IPS DF 4.7 (cell line): Measurements from ENCODE around the gene PITPNM1.
"Not testable (repeated sequence)": the region's sequence is repeated elsewhere in the genome, so short reads cannot be mapped to it uniquely, and the experiment has no call there.

Experiments
- DNase-seq: peaks from one replicate; pipeline ENCODE4 v3.0.0-alpha.2; 2013; ENCODE audit warnings: low spot score; ENCODE audit errors: extremely low read depth

PITPNM1 gene

GRCh38 chr11:67466367-67466766 is 38.8 kb downstream of the PITPNM1 start:
- no peak for DNase-seq

GRCh38 chr11:67465530-67465929 is 39.6 kb downstream of the PITPNM1 start:
- DNase-seq, result not testable (repeated sequence)

- DNase-seq, result no peak
Observed at GRCh38 chr11:67465189-67465510, 40.0 kb downstream of the PITPNM1 start.

- DNase-seq, result no peak
Observed at GRCh38 chr11:67464411-67465188, 40.6 kb downstream of the PITPNM1 start.

- DNase-seq, result no peak
Observed at GRCh38 chr11:67463680-67464410, 41.3 kb downstream of the PITPNM1 start.

GRCh38 chr11:67463186-67463585 is 42.0 kb downstream of the PITPNM1 start:
- DNase-seq, result no peak

- DNase-seq, result no peak
Observed at GRCh38 chr11:67458266-67458665, 46.9 kb downstream of the PITPNM1 start.

- DNase-seq, result no peak
Observed at GRCh38 chr11:67457453-67457852, 47.7 kb downstream of the PITPNM1 start.

- DNase-seq, result no peak
Observed at GRCh38 chr11:67456068-67456705, 49.0 kb downstream of the PITPNM1 start.

- no peak for DNase-seq
Observed at GRCh38 chr11:67455054-67455453, 50.1 kb downstream of the PITPNM1 start, which contains the start of gene CABP4. CABP4 (plus strand) TSS chr11:67455354; CDS start chr11:67455424, 70 bp downstream.

- DNase-seq, result no peak
Observed at GRCh38 chr11:67453816-67454732, 51.1 kb downstream of the PITPNM1 start.

GRCh38 chr11:67452141-67452952 is 52.8 kb downstream of the PITPNM1 start, which contains the start of gene GPR152:
GPR152 (minus strand) TSS chr11:67452729; CDS start chr11:67452724, 5 bp downstream.
- no peak for DNase-seq

GRCh38 chr11:67451658-67451976 is 53.5 kb downstream of the PITPNM1 start:
- no peak for DNase-seq

- no peak for DNase-seq
Observed at GRCh38 chr11:67450796-67451657, 54.1 kb downstream of the PITPNM1 start.

GRCh38 chr11:67449116-67449844 is 55.9 kb downstream of the PITPNM1 start:
- DNase-seq, result no peak

- no peak for DNase-seq
Observed at GRCh38 chr11:67448220-67448609, 56.9 kb downstream of the PITPNM1 start.

GRCh38 chr11:67445515-67445914 is 59.6 kb downstream of the PITPNM1 start:
- DNase-seq, result no peak

- DNase-seq, result no peak
Observed at GRCh38 chr11:67442504-67443404, 62.4 kb downstream of the PITPNM1 start.
